Brain microvascular endothelial cell (primary cell): ENCODE data around the gene NIPAL3.

Source experiments
- DNase-seq: peaks from one replicate; pipeline ENCODE4 v3.0.0-alpha.2; 2020
- H3K27ac ChIP-seq: fragments of 250-450 bp; sonication (Bioruptor Pico); 2 replicates; pipeline ENCODE4 v1.5.1; 2020; ENCODE audit warnings: mild to moderate bottlenecking, moderate library complexity
- H3K27me3 ChIP-seq: fragments of 250-450 bp; sonication (Bioruptor Pico); replicated peaks from 2 replicates; pipeline ENCODE4 v1.5.1; 2020; ENCODE audit warnings: mild to moderate bottlenecking
- H3K36me3 ChIP-seq: fragments of 250-450 bp; sonication (Bioruptor Pico); replicated peaks from 2 replicates; pipeline ENCODE4 v1.5.1; 2020; ENCODE audit warnings: mild to moderate bottlenecking
- H3K4me3 ChIP-seq: 2 replicates; pipeline ENCODE4 v1.5.1; 2011; ENCODE audit warnings: low read depth, mild to moderate bottlenecking, control low read depth, low read length, moderate library complexity
- CTCF ChIP-seq: IDR thresholded peaks from 2 replicates; pipeline ENCODE4 v1.5.1; 2011; ENCODE audit warnings: low read depth, mild to moderate bottlenecking, moderate library complexity, low read length, control low read depth, inconsistent platforms; ENCODE audit errors: missing control alignments
- in situ Hi-C: cut with HindIII; loops from 2 replicates; pipeline ENCODE4 v1.10.0; 2017; ENCODE audit warnings: low sequenced_read_pairs, low pct_ligation_motif_present

The NIPAL3 gene

GRCh38 chr1:24476571-24476970 is 61.0 kb downstream of the NIPAL3 start:
- H3K4me3 ChIP-seq: no peak overlapping the region
- in situ Hi-C loops: no loop called here
- DNase-seq: no peak
- H3K36me3 ChIP-seq: no peaks in the 10 kb centered on the region
- H3K27me3 ChIP-seq: no peaks in the 10 kb centered on the region
- H3K27ac ChIP-seq: no peak overlapping the region
- TF ChIP-seq CTCF: no peak

GRCh38 chr1:24477309-24477708 is 61.7 kb downstream of the NIPAL3 start:
- Histone ChIP-seq H3K36me3 (no peaks in the 10 kb centered on the region), H3K27ac (no peak overlapping the region), H3K4me3 (no peak overlapping the region), H3K27me3 (no peaks in the 10 kb centered on the region)
- in situ Hi-C loops: no loop called here
- no peak for DNase-seq
- no peak for TF ChIP-seq CTCF

GRCh38 chr1:24481101-24481500 is 65.5 kb downstream of the NIPAL3 start:
- H3K27me3 ChIP-seq: no peaks in the 10 kb centered on the region
- no peak overlapping the region for H3K27ac ChIP-seq
- DNase-seq: no peak
- in situ Hi-C loops: no loop called here
- no peak overlapping the region for H3K4me3 ChIP-seq
- TF ChIP-seq CTCF: no peak
- no peaks in the 10 kb centered on the region for H3K36me3 ChIP-seq

- H3K27ac ChIP-seq: no peak overlapping the region
- DNase-seq: no peak
These were observed 66.4 kb downstream of the NIPAL3 start for GRCh38 chr1:24481843-24482610.

GRCh38 chr1:24483441-24483840 is 67.8 kb downstream of the NIPAL3 start:
- no peak for TF ChIP-seq CTCF
- Histone ChIP-seq H3K36me3 (no peaks in the 10 kb centered on the region), H3K27me3 (no peaks in the 10 kb centered on the region), H3K27ac (no peak overlapping the region), H3K4me3 (no peak overlapping the region)
- in situ Hi-C loops: no loop called here
- DNase-seq: no peak

More at GRCh38 chr1:24481843-24482610, 66.4 kb downstream of the NIPAL3 start:
- H3K27me3 ChIP-seq: no peaks in the 10 kb centered on the region
- no peak for TF ChIP-seq CTCF
- no peak overlapping the region for H3K4me3 ChIP-seq
- no peaks in the 10 kb centered on the region for H3K36me3 ChIP-seq
- in situ Hi-C loops: no loop called here

- H3K4me3 ChIP-seq: no peak overlapping the region
- no peak for DNase-seq
- H3K27ac ChIP-seq: no peak overlapping the region
- no peak for TF ChIP-seq CTCF
- H3K36me3 ChIP-seq: no peaks in the 10 kb centered on the region
- in situ Hi-C loops: no loop called here
- H3K27me3 ChIP-seq: no peaks in the 10 kb centered on the region
These were observed 68.6 kb downstream of the NIPAL3 start for GRCh38 chr1:24484199-24484598.
